NCI-H748 treated with DMSO at 0.1 percent for 48 hours (cell line): ENCODE data around the gene SNX9.
"Not testable (repeated sequence)": the region's sequence is repeated elsewhere in the genome, so short reads cannot be mapped to it uniquely, and the experiment has no call there.

Experiments
- DNase-seq: peaks from one replicate; lab custom pipeline; 2025; lab: John Stamatoyannopoulos, UW

The SNX9 gene

DNA sequence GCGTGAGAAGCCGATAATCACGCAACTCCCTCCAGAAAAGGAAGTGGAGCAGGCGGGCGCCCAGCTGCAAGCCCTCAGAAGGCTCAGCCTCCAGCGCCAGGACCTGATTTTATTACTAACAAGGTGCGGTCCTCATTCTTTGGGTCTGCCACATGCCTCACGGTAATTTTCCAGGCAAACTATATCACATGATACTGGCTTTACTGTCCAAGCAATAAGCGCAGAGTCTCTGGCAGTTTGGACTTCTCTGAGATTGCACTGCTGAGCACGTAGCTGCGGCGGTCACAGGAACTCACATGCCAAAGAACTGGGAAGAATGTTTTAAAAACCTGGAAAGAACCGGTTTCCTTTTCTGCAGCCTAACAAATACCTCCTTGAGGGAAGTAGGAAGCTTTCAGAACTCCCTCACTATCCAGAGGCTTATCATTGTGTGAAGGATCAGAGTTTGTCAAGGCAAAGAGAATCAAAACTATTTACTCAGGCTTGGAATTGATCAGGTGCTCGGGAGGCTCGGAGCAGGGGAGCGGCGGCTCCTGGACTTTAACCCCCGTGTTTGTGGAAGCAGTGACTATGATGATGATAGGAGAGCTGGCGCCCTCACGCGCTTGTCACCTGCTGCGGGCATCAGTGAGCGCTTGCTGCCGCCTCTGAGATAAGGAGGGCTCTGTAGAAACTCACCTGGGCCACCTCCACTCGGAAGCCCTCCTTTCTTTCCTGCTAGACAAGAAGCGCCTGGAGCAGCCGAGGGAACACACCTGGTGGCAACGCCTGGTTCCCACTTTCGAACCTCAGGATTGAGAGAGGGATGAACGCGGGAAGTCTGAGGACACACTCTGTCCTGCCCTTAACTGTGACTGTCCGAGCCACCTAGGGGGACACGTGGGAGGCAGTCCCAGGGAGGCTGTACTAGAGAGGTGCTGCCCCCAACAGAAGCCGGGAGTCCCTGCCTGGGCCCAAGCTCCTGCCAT, 131.4 kb downstream of the SNX9 start:
- DNase-seq, result peak; percentile 63

DNA sequence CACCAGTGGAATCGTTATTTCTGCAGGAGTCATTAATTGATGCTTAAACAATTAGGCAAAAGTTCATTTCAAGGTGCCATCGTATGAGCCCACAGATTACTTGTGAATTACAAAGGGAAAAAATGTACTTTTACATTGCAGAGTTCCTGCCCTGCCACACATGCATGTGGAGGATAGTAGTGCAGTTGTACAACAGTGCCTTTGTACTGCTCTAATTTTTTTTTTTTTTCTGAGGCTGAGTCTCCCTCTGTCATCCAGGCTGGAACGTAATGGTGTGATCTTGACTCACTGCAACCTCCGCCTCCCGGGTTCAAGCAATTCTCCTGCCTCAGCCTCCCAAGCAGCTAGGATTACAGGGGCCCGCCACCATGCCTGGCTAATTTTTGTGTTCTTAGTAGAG, 132.6 kb downstream of the SNX9 start:
- DNase-seq, result no peak

DNA sequence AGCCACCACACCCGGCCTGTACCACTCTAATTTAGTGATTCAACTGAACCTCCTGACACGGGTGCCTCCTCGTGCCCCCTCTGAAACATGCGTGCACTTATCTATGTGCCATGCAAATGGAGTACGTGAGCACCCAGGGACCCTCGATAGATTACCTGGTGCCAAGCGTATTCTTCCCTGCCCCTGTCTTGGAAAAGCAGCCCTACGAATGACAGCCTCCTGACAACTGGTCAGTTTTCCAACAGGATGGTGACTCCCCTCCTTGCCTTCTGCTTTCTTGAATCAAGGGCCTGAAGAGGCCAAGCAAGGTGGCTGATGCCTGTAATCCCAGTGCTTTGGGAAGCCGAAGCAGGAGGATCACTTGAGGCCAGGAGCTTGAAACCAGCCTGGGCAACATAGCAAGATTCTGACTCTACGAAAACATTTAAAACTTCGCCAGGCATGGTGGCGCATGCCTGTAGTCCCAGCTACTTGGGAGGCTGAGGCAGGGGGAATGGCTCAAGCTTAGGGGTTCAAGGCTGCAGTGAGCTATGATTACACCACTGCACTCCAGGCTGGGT, 133.2 kb downstream of the SNX9 start:
- DNase-seq, result no peak

DNA sequence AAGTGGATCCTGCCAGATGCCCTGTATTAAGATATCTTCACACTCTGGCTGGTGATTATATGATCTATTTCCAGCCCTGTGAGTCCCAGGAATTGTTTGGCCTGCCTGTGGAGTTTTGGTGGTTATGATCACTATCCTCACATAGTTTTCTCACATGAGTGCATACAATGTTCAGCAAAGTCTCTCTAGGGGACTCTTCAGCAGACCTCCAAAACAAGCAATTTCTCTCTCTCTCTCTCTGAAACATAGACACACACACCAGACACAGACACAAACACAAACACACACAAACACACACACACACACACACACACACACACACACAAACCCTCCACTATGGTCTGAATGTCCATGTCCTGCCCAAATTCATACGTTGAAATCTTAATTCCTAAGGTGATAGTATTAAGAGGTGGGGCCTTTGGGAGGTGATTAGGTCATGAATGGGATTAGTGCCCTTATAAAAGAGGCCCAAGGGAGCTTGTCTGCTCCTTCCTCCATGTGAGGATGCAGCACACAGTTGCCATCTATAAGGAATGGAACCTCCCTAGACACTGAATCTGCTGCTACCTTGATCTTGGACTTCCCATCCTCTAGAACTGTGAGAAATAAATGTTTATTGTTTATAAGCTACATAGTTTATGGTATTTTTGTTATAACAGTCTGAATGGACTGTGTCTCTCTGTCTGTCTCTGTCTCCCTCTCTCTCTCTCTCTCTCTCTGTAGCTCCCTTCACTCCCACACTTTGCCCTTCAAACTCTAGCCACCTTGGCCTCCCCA, 136.6 kb downstream of the SNX9 start:
- no peak for DNase-seq

DNA sequence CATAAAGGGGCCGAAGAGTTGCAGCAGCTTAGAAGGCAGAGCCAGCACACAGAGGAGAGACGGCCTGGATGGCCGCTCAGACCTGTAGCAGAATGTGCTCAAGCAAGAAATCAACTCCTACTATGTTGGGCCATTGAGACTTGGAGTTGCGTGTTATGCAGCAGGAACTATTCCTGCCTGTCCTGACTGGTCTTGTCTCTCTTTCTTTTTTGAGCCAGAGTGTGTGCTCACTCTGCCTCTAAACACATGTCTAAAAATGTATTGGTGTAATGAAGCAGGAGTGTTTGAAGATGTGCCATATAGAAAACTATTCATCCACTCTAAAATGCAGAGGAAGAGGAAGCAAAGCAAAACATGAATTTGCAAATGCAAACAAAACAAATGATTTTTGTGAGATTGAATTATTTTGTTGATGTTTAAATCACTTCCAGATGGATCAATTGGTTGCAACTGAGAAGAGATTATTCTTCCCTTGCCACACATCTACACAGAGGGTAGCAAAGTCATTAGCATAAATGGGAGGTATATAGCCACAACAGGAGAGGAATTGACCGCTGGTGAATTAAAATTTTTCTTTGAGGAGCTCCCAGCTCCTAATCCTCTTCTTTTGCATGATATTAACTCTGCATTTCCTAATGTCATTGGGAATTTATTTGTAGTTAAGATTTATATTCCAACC, 138.2 kb downstream of the SNX9 start:
- DNase-seq, result no peak

DNA sequence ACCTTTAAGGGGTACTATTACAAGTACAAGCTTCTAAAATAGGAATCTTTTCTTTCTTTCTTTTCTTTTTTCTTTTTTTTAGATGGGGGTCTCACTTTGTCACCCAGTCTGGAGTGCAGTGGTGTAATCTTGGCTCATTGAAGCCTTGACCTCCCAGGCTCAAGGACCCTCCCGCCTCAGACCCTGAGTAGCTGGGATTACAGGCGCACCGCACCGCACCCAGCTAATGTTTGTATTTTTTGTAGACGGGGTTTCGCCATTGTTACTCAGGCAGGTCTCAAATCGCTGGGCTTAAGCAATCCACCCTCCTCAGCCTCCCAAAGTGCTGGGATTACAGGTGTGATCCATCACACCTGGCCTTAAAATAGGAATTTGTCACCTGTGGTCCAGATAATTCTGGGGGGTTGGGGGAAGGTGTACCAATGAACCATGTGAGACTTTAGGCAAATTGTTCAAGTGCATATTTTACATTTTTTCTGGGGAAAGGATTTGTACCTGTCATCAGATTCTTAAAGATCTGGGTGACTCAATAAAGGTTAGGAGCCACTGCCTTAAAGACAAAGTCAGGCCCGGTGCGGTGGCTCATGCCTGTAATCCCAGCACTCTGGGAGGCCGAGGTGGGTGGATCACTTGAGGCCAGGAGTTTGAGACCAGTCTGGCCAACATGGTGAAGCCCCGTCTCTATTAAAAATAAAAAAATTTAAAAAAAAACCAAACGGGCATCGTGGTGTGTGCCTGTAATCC, 139.0 kb downstream of the SNX9 start:
- no peak for DNase-seq

DNA sequence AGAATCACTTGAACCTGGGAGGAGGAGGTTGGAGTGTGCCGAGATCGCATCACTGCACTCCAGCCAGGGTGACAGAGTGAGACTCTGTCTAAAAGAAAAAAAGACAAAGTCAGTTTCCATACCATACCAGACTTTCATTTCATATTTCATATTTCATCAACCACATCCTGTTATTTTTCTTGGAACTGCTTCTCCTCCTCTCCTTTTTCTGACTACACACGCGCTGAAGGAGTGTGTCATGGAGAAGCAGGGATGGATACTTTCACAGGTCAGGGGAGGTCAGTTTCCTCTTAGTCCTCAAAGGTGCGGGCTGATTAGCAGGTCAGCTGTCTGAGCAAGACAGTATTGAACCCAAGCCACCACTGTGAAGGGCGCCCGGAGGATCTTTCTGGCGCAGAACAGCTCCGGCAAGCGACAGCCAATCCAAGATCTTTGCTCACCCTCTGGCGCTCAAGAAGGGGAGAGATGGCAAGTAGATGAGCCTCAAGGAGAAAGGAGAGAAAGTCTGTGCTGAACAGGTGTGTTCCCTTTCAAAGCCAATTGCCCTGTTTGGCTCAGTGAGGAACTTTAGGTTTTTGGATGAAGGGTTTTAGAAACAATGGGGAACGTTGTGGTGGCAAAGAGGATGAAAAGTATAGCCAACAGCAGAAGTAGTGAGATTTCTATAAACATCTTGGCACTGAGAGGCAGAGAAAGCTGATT, 139.7 kb downstream of the SNX9 start:
- no peak for DNase-seq

DNA sequence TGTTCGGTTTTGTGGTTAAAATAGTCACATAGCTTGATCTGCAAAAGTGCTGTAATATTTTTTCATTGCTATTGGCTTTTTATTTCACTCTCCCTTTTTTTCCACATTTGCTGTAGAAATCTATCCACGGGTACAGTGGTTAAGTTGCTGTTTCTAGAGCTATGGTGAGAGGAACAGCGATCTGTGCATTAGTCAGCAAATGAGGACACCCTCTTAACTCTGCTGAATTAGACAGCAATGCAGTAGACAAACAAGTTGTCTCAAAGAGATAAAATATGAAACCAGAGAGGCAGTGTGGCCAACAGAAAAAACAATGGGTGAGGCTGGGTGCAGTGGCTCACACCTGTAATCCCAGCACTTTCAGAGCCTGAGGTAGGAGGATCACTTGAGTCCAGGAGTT, 141.1 kb downstream of the SNX9 start:
- no peak for DNase-seq

DNA sequence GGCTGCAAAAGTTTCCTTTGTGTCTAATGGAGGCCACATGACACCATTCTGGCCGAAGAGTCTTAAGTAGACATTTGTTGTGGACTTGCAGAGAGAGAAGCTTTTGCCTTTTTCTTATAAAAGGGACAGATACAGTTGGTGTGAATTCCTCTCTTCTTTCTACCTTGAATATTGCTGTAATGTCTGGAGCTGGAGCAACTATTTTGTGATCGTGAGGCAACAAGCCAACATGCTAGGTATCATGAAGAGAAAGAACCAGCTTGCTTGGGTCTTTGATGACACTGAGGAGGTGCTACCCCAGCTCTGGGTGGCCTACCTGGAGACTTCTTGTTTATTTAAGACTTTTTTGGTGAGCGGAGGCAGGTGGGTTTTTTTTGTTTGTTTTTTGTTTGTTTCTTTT, 142.3 kb downstream of the SNX9 start:
- DNase-seq, result no peak

DNA sequence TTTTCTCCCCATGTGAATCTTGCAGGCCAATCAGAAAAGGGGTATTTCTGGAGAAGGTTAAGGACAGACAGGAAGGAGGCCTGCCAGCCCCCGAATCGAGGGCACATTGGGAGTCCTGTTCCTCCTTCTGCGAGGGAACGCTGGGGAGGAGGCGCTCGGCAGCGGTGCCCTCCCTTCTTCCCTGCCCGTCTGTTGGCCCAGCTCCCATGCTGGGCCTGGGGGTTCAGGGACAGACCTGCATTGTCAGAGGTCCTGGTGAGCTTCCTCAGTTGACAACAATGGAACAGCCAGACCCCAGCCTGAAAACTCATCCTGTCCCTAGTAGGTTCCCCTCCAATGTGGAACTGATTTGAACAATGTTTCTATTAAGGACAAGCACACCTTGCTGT, 143.5 kb downstream of the SNX9 start:
- DNase-seq, result no peak

DNA sequence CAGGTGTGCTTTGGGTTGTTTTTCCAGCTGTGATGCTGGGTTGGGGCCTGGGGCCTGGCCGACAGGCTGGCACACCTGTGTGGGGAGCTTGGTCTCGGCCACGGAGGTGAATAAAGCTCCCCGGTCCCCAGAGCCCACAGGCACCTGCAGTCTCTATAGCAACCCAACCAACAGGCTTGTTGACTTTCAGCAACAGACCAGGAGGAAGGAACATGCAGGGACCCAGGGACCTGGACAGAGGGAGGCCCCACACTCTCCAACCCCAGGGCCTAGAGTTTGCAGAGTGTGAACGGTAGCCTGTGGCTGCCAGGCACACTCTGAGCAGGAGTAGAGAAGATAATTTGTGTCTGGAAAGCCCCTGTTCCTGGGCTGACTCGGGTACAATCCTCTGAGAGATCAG, 144.0 kb downstream of the SNX9 start:
- peak; percentile 54 for DNase-seq

DNA sequence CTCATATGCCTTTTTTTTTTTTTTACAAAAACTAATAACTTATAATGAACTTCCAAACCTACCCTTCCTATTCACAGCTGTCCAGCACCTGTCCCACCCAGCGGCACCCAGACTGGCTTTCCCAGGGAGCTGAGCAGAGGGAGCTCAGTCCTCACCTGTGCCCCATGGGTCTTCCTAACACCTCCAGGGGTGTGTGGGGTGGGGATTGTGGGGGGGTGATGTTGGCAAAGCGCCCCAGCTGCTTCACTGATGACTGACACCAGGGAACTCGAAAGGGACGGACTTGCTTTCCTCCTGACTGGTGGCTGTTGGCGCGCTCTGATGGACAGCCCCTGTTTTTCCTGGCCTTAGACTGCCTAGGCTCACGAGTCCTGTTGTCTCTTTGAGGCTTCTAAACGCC, 144.4 kb downstream of the SNX9 start:
- DNase-seq, result no peak

DNA sequence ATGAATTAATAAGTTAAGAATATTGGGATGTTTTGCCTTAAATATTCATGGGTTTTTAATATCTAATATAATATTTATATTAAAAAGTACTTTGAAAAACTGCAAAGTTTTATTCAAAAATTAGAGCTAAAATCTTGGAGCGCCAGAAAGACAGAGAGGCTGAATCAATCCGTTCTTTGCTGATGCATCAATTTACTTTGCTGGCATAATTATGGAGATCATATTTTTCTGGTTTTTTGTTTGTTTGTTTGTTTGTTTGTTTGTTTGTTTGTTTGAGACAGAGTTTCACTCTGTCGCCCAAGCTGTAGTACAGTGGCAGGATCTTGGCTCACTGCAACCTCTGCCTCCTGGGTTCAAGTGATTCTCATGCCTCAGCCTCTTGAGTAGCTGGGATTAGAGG, 149.1 kb downstream of the SNX9 start:
- DNase-seq, result not testable (repeated sequence)

DNA sequence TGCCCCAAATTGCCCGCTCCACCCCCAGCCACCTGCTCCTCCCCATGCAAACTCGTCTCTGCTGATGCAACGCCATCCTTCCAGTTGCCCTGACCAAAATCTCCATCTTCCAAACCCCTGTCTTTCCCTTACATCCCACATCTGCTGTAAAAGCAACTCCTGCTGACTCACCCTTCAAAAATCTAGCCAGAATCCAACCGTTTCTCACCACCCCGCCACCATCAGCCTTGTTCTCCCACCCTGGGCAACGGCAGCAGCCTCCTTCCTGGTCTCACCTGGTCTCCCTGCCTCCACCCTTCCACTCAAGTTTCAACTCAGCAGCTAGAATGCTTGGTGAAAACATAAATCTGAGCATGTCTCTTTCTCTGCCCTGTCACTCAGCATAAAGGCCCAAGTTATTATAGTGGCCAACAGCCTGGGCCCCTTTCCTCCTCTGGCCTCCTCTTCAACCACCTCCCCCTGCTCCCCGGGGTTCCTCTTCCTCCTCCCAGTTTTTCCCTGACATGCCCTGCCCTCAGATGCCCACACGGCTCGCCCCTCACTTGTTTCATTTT, 151.4 kb downstream of the SNX9 start:
- DNase-seq, result no peak

DNA sequence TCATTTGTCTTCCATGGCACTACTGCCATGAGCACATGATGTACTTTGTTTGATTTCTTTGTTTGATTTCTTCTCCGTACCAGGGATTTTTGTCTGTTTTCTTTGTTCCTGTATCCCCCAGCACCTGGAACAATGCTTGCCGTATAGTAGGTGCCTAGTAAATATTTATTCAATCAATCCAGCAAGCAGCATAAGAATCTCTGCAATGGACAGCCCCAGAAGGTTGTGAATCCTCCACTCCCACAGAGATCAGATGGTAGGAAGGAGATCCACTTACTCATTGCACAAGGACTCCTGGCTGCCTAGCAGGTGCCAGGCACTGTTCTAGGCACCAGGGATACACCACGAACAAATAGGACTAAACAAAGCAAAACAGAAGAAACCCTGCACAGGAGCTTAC, 151.9 kb downstream of the SNX9 start:
- DNase-seq, result peak; percentile 9

DNA sequence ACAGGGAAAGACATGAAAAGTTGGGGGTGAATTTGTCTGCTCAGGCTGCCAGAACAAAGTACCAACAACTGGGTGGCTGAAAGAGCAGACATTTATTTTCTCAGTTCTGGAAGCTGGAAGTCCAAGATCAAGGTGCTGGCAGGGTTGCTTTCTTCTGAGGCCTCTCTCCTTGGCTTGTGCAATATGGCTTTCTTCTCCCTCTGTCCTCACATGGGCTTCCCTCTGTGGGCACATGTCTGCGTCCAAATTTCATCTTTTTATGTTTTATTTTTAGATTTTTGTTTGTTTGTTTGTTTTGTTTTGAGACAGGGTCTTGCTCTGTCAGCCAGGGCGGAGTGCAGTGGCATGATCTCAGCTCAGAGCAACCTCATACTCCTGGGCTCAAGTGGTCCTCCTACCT, 152.4 kb downstream of the SNX9 start:
- no peak for DNase-seq

DNA sequence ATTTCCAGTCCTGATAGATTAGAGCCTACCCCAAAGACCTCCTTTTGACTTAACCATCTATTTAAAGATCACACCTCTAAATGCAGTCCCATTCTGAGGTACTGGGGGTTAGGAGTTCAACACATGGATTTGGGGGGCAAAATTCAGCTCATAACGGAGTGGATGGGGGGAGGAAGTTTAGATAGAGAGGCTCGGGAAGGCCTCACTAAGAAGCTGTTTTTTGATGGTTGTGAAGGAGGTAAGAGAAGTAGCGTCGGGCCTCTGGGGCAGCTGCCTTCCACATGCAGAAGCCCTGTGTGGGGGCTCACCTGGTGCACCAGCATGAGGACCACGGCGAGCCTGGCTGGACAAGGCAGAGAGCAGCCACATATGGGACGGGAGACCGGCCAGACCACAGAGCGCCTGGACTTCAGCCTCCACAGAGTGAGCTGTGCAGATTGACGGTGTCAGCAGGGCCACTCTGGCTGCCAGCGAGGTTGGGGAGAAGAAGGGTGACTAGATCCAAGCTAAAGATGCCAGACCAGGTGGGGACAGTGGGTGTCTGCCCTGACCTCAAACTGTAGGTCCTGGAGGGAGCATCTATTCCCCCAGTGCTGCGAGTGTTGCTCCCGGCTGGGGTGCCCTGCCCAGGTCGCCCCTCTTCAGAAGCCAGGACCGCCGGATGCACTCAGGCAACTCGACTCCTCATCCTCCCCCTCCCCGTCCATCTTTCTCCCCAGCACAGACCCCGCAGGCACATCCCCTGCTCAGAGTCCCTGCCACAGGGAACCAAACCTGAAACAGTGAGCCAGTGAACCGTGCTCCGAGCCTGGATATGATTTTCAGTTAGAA, 153.5 kb downstream of the SNX9 start:
- no peak for DNase-seq

DNA sequence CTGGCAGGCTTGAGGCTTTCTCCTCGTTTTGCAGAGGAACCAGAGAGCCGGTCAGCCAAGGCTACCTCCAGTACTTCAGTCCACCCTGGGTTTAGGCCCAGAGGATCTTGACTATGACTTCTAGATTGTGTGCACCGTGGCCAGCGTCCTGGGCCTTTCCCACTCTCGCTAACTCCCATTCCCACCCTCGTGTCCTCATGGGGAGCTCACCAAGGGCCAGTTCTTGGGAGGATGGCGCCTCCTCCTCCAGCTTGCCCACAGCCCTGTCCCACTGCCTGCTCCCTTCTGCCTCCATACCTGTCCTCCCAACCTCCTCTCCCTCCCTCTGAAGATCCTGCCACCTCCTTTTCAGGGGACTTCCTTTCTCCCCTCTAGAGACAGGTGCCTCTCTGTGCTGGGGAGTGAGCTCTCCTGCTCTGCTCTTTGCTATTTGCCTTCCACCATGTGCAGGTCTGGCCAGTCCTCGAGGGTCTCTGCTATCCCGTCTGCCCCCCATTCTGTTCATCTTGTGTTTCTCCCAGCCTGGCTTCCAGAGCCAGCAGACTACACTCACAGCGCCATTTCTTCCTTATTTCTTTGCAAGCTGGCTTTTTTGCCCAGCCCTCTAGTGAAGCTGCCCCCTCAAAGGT, 154.2 kb downstream of the SNX9 start:
- no peak for DNase-seq
